Stimulated activated CD8-positive, alpha-beta memory T cell treated with anti-CD3 and anti-CD28 coated beads, Interleukin-4, amount 100 ng/mL, for 4 hours (primary cell): ENCODE measurements around the gene MARS1.
A peak's percentile ranks its signal among the peaks of the same experiment; 100 is the strongest.

Experiments used
- DNase-seq, 2 donors: peaks; one replicate each; pipeline ENCODE4 v3.0.0-alpha.2; 2020; ENCODE audit warnings: low read depth in 2 of 2, low spot score in 1 of 2

The MARS1 gene

DNA sequence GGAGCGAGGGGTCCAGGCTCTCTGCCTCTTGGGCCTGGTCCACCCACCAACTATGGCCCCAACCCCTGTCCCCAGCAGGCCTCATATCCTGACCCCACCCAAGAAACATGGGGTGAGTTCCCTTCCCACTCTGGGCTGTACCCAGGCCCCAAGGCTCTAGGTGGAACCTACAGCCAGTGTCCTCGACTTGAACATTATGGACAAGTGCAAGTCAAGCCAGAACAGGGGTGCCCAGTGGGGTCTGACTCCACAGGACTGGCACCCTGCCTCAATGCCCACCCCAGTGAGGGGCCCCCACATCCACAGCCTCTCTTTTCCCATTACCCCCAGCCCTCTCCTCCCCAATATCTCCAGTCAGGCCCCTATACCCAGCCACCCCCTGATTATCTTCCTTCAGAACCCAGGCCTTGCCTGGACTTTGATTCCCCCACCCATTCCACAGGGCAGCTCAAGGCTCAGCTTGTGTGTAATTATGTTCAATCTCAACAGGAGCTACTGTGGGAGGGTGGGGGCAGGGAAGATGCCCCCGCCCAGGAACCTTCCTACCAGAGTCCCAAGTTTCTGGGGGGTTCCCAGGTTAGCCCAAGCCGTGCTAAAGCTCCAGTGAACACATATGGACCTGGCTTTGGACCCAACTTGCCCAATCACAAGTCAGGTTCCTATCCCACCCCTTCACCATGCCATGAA, 16.8 kb upstream of the MARS1 start:
- DNase-seq, result no peak

DNA sequence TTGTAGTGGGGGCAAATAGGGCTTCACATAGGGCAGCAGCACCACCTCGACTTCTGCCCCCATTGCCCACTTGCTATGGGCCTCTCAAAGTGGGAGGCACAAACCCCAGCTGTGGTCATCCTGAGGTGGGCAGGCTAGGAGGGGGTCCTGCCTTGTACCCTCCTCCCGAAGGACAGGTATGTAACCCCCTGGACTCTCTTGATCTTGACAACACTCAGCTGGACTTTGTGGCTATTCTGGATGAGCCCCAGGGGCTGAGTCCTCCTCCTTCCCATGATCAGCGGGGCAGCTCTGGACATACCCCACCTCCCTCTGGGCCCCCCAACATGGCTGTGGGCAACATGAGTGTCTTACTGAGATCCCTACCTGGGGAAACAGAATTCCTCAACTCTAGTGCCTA, 16.2 kb upstream of the MARS1 start:
- no peak for DNase-seq

DNA sequence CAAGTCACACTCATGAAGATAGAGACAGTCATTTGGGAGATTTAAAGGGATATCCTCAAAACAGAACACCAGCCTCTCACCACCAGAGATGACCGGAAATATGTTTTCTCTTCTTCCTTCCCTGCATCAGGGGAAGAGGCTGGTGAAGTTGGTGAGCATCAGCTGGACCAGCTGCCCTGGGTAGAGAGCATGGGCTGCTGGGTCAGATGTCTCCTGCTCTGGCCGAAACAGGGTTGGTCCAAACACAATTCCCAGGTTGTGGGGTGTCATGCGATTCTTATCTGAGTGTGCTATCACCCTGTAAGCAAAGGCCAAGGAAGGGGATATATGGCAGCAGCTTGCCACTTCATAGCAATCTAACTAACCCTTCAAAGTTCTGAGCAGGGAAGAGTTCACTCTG, 15.5 kb upstream of the MARS1 start:
- DNase-seq, result no peak

- no peak for DNase-seq
Observed at GRCh38 chr12:57473392-57473791, 14.5 kb upstream of the MARS1 start.

DNA sequence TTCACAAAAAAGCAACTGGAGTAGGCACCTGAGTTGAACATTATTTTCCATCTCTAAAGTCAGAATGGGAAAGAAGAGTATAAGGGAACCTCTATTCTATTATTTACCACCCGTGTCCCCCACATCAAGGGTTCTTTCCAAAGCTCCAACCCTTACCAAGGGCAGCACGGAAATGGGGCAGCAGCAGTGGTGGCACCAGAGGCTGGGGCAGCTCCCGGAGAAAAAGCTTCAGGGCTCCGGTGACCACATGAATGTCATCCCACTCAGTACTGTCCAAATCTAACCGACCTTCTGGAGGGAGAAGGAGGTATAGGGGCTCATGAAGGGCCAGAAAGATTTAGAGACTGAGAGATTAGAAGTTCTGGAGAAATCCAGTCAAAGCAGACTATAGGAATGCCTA, 14.0 kb upstream of the MARS1 start:
- DNase-seq, result no peak

DNA sequence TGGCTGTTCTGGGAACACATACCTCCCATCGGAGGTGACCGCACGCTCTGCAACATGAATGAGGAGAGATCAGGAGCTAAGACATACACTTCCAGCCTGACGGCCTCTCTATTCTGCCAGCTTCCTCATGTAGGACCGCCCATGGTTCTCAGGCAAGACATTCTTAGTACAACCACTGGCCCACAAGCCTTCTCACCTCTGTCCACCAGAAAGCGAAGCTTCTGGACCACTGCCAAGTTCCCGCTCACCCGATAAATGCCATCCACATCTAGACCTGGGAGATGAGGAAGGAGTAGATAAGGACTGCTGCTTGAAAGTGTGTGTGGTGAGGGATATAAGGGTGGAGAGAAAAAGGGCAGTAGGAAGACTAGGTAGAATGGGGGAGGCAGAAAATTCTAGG, 13.4 kb upstream of the MARS1 start:
- no peak for DNase-seq

GRCh38 chr12:57474862-57475261, 13.0 kb upstream of the MARS1 start:
- DNase-seq, result no peak

- no peak for DNase-seq
Observed at GRCh38 chr12:57475271-57476161, 12.4 kb upstream of the MARS1 start.

GRCh38 chr12:57476162-57476992, 11.5 kb upstream of the MARS1 start:
- DNase-seq, result peak in 1 of 2 donors; percentile 54

DNA sequence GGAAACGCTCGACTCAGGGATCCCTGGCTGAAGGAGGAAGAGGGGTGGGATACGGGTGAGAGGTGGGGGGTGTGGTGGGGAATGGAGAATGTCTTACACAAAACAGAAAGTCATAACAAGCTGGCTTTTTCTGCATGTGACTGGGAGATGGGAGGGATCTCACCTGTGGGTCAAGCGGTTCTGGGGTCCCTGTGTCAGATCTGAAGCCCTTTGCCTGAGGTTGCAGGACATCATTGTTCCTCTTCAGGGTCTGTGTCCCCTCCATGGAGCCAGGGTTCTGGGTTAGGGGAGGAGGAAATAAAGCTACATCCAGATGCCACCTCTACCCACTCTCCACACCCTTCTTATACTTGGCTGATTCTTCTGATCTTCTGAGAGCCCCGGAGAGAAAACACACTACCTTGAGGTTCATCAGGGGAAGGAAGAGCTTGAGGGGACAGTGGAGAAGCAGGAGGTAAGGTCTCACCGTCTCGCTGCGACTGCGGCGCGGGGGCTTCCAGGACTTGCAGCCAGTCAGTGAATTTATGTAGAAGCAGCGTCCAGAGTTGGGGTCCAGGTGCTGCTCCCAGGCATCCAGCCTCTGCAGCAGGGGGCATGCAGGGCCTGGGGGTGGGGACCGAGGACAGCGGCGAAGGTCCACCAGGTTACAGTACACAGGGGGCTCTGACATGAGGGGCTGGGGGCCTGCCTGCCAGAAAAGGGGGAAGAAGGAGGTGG, 10.7 kb upstream of the MARS1 start:
- no peak for DNase-seq

DNA sequence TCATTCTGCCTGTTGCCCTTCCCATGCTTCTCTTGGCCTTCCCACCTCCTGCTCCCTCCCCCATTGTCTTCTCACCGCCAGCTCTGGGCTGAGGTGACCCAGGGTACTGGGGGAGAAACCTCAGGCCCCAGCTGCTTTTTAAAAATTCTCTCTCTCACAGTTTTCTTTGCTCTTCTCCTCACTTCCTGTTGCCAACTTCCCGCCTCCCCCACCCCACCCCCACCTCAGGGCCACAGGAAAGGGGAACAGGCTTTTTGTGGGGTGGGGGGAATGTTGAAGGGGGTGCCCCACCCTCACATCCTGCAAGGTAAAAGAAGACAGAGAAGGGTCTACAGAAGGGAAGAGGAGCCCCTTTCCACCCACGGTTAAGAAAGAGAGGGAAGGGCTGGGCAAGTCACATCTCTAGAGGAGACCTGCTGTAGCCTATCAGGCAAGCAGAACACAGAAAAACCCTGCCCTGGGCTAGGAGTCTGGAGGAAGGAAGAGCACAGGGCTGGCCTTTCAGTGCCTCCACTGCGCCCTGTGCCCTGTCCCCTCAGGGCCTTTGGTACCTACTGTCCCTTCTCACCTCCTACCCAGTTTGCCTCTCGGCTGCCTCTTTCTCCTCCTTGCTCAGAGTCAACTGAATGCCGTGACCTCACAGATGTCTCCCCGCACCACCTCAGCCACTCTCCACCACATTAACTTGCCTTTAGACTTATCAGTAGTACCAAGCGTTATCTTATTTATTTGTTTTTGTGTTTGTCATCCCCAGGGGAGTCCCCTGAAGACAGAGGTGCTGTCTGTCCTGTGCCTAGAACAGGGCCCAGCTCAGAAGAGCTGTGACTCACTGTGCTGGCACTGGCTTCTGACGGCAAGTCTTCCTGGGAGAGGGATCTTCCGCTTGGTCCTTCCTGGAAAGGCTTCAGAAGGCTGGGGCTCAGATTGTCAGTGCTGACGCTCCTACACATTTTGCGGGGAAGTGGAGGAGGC, 9.9 kb upstream of the MARS1 start:
- no peak for DNase-seq

DNA sequence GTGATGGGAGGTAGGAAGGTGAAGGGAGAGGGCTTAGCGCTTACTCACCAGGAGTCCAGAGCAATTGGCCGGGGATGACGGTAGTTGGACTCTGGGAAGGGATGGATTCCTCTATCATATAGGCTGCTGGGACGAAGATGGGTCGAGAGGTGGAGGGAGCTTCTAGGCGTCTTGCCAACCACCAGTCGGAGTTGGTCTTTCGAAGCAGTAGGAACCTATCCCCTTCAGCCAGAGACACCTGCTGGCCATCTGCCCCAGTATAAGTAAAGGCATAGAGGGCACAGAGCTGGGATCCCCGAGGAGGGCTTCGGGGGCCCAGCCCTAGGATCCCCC, 8.9 kb upstream of the MARS1 start:
- DNase-seq, result no peak

- DNase-seq, result no peak
Observed at GRCh38 chr12:57479376-57480115, 8.3 kb upstream of the MARS1 start, which contains the start of gene ARHGAP9. Gene ARHGAP9 (minus strand): TSS chr12:57479866. CDS start chr12:57479406, 460 bp downstream.

DNA sequence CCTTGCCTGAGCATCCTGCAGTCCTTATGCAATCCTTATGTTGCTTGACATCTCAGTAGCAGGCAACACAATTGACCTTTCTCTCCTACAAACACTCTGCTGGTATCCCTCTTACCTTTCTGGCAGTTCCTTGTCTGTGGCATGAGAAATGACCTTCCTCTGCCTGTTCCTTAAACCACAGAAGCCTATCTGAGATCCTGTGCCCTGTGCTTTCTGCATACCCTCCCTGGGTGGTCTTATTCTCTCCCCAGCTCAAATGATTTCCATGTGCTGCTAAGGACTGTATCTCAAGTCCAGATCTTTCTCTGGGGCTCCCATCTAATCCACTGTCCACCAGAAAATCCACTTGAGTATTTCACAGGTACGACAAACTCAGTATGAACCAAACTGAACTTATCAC, 6.2 kb upstream of the MARS1 start:
- DNase-seq, result no peak

- no peak for DNase-seq
Observed at GRCh38 chr12:57483466-57483865, 4.4 kb upstream of the MARS1 start.

DNA sequence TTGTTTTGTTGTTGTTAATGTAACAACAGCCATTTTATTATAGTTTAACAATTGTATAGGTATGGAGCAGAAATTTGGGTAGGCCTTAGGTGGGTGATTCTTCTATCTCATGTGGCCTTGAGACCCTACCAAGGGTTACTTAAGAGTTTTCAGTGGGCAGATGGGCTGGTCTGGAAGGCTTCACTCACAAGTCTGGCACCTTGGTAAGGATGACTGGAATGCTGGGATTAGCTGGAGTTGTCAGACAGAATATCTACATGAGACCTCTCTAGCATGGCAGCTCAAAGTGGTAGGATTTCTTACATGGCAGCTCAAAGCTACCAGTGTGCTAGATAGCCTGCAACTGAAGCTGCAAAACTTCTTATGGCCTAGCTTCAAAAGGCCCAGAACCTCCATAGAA, 2.2 kb upstream of the MARS1 start:
- no peak for DNase-seq

DNA sequence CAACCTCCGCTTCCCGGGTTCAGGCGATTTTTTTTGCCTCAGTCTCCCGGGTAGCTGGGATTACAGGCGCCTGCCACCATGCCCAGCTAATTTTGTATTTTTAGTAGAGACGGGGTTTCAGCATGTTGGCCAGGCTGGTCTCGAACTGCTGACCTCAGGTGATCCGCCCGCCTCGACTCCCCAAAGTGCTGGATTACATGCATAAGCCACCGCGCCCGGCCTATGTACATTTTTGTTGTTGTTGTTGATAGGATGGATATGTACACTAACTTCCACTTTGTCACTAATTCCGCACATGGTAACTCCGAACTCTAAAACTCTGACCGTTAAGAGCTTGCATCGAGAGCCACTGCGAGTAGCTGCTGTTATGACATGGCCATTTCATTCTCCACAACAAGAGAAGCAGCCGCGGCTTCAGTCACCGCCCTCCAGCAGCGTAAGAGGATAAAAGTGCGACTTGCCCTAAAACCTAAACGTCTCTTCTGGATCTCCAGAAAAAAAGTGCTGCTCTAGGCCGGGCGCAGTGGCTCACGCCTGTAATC, 742 bp upstream of the MARS1 start:
- DNase-seq, result no peak

DNA sequence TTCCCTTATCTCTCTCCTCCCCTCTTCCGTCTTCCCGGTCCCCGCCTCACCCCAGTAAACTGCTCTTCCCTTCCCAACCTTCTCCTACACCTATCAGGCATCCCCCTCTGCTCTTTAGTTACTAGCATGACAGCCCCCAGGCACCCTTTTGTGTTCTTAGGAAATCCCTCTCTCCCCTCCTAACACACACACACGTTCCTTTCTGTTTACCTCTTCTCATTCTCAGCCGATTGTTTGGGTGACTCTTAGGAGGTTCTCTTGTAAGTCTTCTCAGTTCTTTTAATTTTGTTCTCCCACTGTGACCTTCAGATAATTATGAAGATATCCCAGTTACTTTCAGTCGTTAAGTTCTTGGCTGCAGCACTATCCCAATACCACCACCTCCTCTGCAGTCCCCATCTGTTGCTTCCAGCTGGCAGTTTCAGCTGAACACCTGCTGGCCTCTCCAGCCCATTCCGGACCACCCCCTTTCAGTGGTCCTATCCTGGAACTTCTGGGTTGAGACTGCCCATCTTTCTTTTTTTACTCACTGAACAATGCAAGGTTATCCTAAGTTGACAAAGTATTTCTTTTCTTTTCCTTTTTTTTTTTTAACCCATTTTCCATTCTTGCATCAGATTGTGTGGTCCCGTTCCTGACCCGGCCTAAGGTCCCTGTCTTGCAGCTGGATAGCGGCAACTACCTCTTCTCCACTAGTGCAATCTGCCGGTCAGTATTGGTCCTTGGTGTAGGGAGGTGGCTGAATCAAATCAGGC, 711 bp downstream of the MARS1 start:
- DNase-seq, result no peak
